H1 (cell line): ENCODE data around the gene SLC1A2. TPM values are rescaled to one million over a fixed set of nuclear protein-coding genes. Genes with fewer than 3 reads are reported as not detected.

ENCODE experiments used
- CTCF ChIA-PET: fragments of 300-600 bp; sonication (Branson Sonifier 250); formaldehyde crosslinking; loops from one replicate; lab custom pipeline; 2021; ENCODE audit not compliant: partially characterized antibody; lab: Charles Lee
- POLR2A ChIA-PET: fragments of 300-600 bp; sonication (Branson Sonifier 250); formaldehyde crosslinking; loops from one replicate; lab custom pipeline; 2021; ENCODE audit warnings: inconsistent platforms; ENCODE audit not compliant: partially characterized antibody; lab: Charles Lee
- DNase-seq, 2 experiments: peaks; one replicate each; pipeline versions ENCODE4 v3.0.0 to v3.0.0-alpha.2; 2010 to 2022; ENCODE audit warnings: low spot score in 2 of 2, low read depth in 1 of 2, mixed read lengths in 1 of 2
- FAIRE-seq: peaks from 2 replicates; lab custom pipeline; 2011; peaks lifted over from hg19 to GRCh38; lab: Jason Lieb, UNC
- H2AFZ ChIP-seq: 2 replicates; pipeline ENCODE4 v1.8.1; 2012; ENCODE audit warnings: low read length, inconsistent platforms
- H2AK5ac ChIP-seq: 2 replicates; pipeline ENCODE4 v1.6.1; 2013; ENCODE audit warnings: low read depth, low read length
- H2BK120ac ChIP-seq: replicated peaks from 2 replicates; pipeline ENCODE3; 2013; ENCODE audit warnings: low read depth, low read length, inconsistent platforms
- H2BK12ac ChIP-seq: 2 replicates; pipeline ENCODE4 v1.6.1; 2013; ENCODE audit warnings: low read depth, low read length
- H2BK15ac ChIP-seq: 2 replicates; pipeline ENCODE4 v1.6.1; 2013; ENCODE audit warnings: low read length
- H2BK20ac ChIP-seq: 2 replicates; pipeline ENCODE4 v1.6.1; 2013; ENCODE audit warnings: low read length
- H2BK5ac ChIP-seq: 2 replicates; pipeline ENCODE4 v1.6.1; 2013; ENCODE audit warnings: low read depth, low read length
- H3K14ac ChIP-seq: 2 replicates; pipeline ENCODE4 v1.6.1; 2013; ENCODE audit warnings: inconsistent platforms; ENCODE audit not compliant: insufficient read length
- H3K18ac ChIP-seq: 2 replicates; pipeline ENCODE4 v1.6.1; 2013; ENCODE audit warnings: low read length; ENCODE audit errors: extremely low read depth
- H3K23ac ChIP-seq: 2 replicates; pipeline ENCODE4 v1.6.1; 2013; ENCODE audit warnings: inconsistent platforms; ENCODE audit not compliant: insufficient read length
- H3K23me2 ChIP-seq: 2 replicates; pipeline ENCODE4 v1.6.1; 2013; ENCODE audit warnings: low read depth, low read length
- H3K27ac ChIP-seq: 2 replicates; pipeline ENCODE4 v1.6.1; 2011; ENCODE audit warnings: low read depth, low read length, inconsistent platforms
- H3K27me3 ChIP-seq, 4 experiments: replicated peaks in 1 of 4; 1 replicate in 1 of 4; 2 replicates in 3 of 4; pipeline versions ENCODE4 v1.6.1 to v1.8.1; 2011 to 2013; ENCODE audit warnings: low read length in 3 of 4, mild to moderate bottlenecking in 3 of 4, inconsistent platforms in 2 of 4, mixed read lengths in 2 of 4, moderate library complexity in 1 of 4; ENCODE audit not compliant: control insufficient read depth in 3 of 4, insufficient read depth in 3 of 4; ENCODE audit errors: extremely low read depth in 1 of 4
- H3K36me3 ChIP-seq, 4 experiments: 2 replicates each; pipeline versions ENCODE4 v1.6.1 to v1.8.1; 2011 to 2013; ENCODE audit warnings: mild to moderate bottlenecking in 4 of 4, low read length in 3 of 4, moderate library complexity in 2 of 4, control low read depth in 1 of 4, inconsistent platforms in 1 of 4; ENCODE audit not compliant: insufficient read depth in 4 of 4, control insufficient read depth in 2 of 4
- H3K4ac ChIP-seq: replicated peaks from 2 replicates; pipeline ENCODE3; 2013; ENCODE audit warnings: low read length, low read depth, mixed read lengths, inconsistent platforms; ENCODE audit not compliant: insufficient read length
- H3K4me1 ChIP-seq, 4 experiments: replicated peaks in 1 of 4; 1 replicate in 1 of 4; 2 replicates in 3 of 4; pipeline versions ENCODE4 v1.6.1 to v1.8.1; 2011 to 2013; ENCODE audit warnings: low read length in 3 of 4, inconsistent platforms in 2 of 4, mixed read lengths in 1 of 4; ENCODE audit not compliant: insufficient read depth in 4 of 4, control insufficient read depth in 3 of 4
- H3K4me2 ChIP-seq, 2 experiments: 2 replicates each; pipeline versions ENCODE4 v1.6.1 to v1.8.1; 2011 to 2013; ENCODE audit warnings: low read depth in 2 of 2, low read length in 2 of 2, control low read depth in 1 of 2, inconsistent platforms in 1 of 2, mild to moderate bottlenecking in 1 of 2; ENCODE audit not compliant: insufficient read depth in 1 of 2
- H3K4me3 ChIP-seq, 4 experiments: fragments of 200-600, 300-600 bp in 1 of 4; sonication (generic), shearing (Covaris generic), sonication (Bioruptor Twin) in 1 of 4; 2 replicates each; pipeline versions ENCODE4 v1.5.1 to v1.8.1; 2011 to 2016; ENCODE audit warnings: low read length in 4 of 4, low read depth in 3 of 4, control low read depth in 2 of 4, inconsistent platforms in 2 of 4, mild to moderate bottlenecking in 2 of 4, mixed read lengths in 1 of 4, moderate library complexity in 1 of 4; ENCODE audit not compliant: insufficient read depth in 2 of 4; ENCODE audit errors: extremely low read depth in 1 of 4
- H3K56ac ChIP-seq: replicated peaks from 2 replicates; pipeline ENCODE3; 2013; ENCODE audit warnings: low read depth, mild to moderate bottlenecking, mixed read lengths, low read length, inconsistent platforms; ENCODE audit not compliant: insufficient read length
- H3K79me1 ChIP-seq: 2 replicates; pipeline ENCODE4 v1.6.1; 2013; ENCODE audit warnings: low read depth, low read length, control low read depth
- H3K79me2 ChIP-seq, 2 experiments: 2 replicates each; pipeline versions ENCODE4 v1.6.1 to v1.8.1; 2012 to 2013; ENCODE audit warnings: low read length in 2 of 2, mild to moderate bottlenecking in 2 of 2, inconsistent platforms in 1 of 2; ENCODE audit not compliant: insufficient read depth in 2 of 2, control insufficient read depth in 1 of 2
- H3K9ac ChIP-seq, 4 experiments: replicated peaks in 1 of 4; 1 replicate in 1 of 4; 2 replicates in 3 of 4; pipeline versions ENCODE4 v1.6.1 to v1.8.1; 2011 to 2013; ENCODE audit warnings: low read depth in 3 of 4, low read length in 3 of 4, control low read depth in 2 of 4, mild to moderate bottlenecking in 2 of 4, moderate library complexity in 2 of 4, inconsistent platforms in 1 of 4; ENCODE audit errors: extremely low read depth in 1 of 4
- H3K9me3 ChIP-seq, 2 experiments: 2 replicates each; pipeline versions ENCODE4 v1.6.1 to v1.8.1; 2012 to 2013; ENCODE audit warnings: mild to moderate bottlenecking in 2 of 2, moderate library complexity in 2 of 2, control low read depth in 1 of 2, inconsistent platforms in 1 of 2, low read depth in 1 of 2, low read length in 1 of 2, mixed read lengths in 1 of 2; ENCODE audit not compliant: insufficient read depth in 2 of 2
- H4K20me1 ChIP-seq, 2 experiments: replicated peaks in 1 of 2; 2 replicates each; pipeline versions ENCODE3 to v1.8.1; 2011 to 2013; ENCODE audit warnings: inconsistent platforms in 2 of 2, low read length in 2 of 2, mild to moderate bottlenecking in 1 of 2; ENCODE audit not compliant: insufficient read depth in 2 of 2, control insufficient read depth in 1 of 2
- H4K5ac ChIP-seq: 2 replicates; pipeline ENCODE4 v1.6.1; 2013; ENCODE audit warnings: low read length, low read depth, mixed read lengths, inconsistent platforms; ENCODE audit not compliant: insufficient read length
- H4K8ac ChIP-seq: 2 replicates; pipeline ENCODE4 v1.8.0; 2013; ENCODE audit warnings: mild to moderate bottlenecking, moderate library complexity, low read length, inconsistent platforms; ENCODE audit not compliant: insufficient read depth; ENCODE audit errors: extremely low read depth
- H4K91ac ChIP-seq: replicated peaks from 2 replicates; pipeline ENCODE3; 2013; ENCODE audit warnings: low read length, mixed read lengths, inconsistent platforms; ENCODE audit not compliant: insufficient read length
- GTF2F1 ChIP-seq: IDR thresholded peaks from 2 replicates; pipeline ENCODE4 v1.6.1; 2012; ENCODE audit warnings: low read depth, low read length, improper control_type of control experiment, borderline replicate concordance
- polyA plus RNA-seq, 7 experiments: library from polyadenylated mRNA; depleted of rRNA in 3 of 7; stranded (reverse) in 5 of 7; unstranded in 2 of 7; fragments of >200 nt in 5 of 7; fragments of 200-250 nt in 2 of 7; gene quantifications; 1 replicate in 5 of 7; 2 replicates in 1 of 7; 4 replicates in 1 of 7; pipeline versions ENCODE4 v1.2.1 to v1.2.3, GENCODE V29; 2011 to 2013; ENCODE audit warnings: missing spikeins in 2 of 7, mixed read lengths in 2 of 7
- total RNA-seq: library from RNA; stranded (reverse); fragmentation: NEBNext Ultra II Directional; extraction: Animal tissue kit (Norgen Biotek cat#: 25700); gene quantifications from 2 replicates; pipeline ENCODE4 v1.2.1, GENCODE V29; 2021
- TF ChIP-seq, protein P1 (sequence below): IDR thresholded peaks from 2 replicates; pipeline ENCODE4 v1.6.1; 2011; ENCODE audit warnings: low read length, improper control_type of control experiment

SLC1A2 gene
- total and polyA plus RNA-seq, 2 of the 8 experiments (the other 6 are each of a cell fraction or from before 2014, with no cell fraction given), result 0.57 to 1.2 TPM

GRCh38 chr11:35250621-35251020 lies 168.7 kb downstream of the SLC1A2 start:
- no peak overlapping the region for H3K14ac ChIP-seq
- no peaks in the 10 kb centered on the region for H4K20me1 ChIP-seq
- no peak overlapping the region for H2BK12ac ChIP-seq
- H3K36me3 ChIP-seq, result no peaks in the 10 kb centered on the region
- H2BK20ac ChIP-seq, result no peak overlapping the region
- no peak overlapping the region for H3K18ac ChIP-seq
- H3K23me2 ChIP-seq, result no peaks in the 10 kb centered on the region
- H3K4me3 ChIP-seq, result no peak overlapping the region
- H4K8ac ChIP-seq, result no peak overlapping the region
- H3K79me1 ChIP-seq, result no peaks in the 10 kb centered on the region
- no peaks in the 10 kb centered on the region for H3K27me3 ChIP-seq
- no peak overlapping the region for H4K91ac ChIP-seq
- no peak overlapping the region for H3K27ac ChIP-seq
- no peak overlapping the region for H4K5ac ChIP-seq
- no peak overlapping the region for H3K56ac ChIP-seq
- H3K4me1 ChIP-seq, result no peaks in the 10 kb centered on the region
- H3K23ac ChIP-seq, result no peak overlapping the region
- no peak overlapping the region for H3K9ac ChIP-seq
- ChIA-PET POLR2A (no interaction called here), CTCF (interaction anchor here (1.0 kb wide), 1 partner anchor 162 kb away, joined by 3 read pairs; no protein-coding TSS in a partner anchor)
- H3K9me3 ChIP-seq, result no peaks in the 10 kb centered on the region
- H3K4ac ChIP-seq, result no peak overlapping the region
- TF ChIP-seq, protein P1, sequence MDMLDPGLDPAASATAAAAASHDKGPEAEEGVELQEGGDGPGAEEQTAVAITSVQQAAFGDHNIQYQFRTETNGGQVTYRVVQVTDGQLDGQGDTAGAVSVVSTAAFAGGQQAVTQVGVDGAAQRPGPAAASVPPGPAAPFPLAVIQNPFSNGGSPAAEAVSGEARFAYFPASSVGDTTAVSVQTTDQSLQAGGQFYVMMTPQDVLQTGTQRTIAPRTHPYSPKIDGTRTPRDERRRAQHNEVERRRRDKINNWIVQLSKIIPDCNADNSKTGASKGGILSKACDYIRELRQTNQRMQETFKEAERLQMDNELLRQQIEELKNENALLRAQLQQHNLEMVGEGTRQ, result no peak
- TF ChIP-seq GTF2F1, result no peak
- TF ChIP-seq, all 59 proteins: peak for 0
- FAIRE-seq (no peak), DNase-seq (no peak)
- Histone ChIP-seq H3K79me2 (no peaks in the 10 kb centered on the region), H3K4me2 (no peak overlapping the region), H2AFZ (no peak overlapping the region), H2AK5ac (no peak overlapping the region), H2BK120ac (no peak overlapping the region), H2BK5ac (no peak overlapping the region), H2BK15ac (no peak overlapping the region)
